Prostate gland (tissue), 2 donors: ENCODE measurements around the gene AOPEP. TPM values are rescaled to one million over a fixed set of nuclear protein-coding genes. Genes with fewer than 3 reads are reported as not detected.
"Not testable (repeated sequence)": the region's sequence is repeated elsewhere in the genome, so short reads cannot be mapped to it uniquely, and the experiment has no call there.

Source experiments
- DNase-seq: peaks from one replicate; pipeline ENCODE4 v3.0.0-alpha.2; 2019; ENCODE audit warnings: low spot score
- H3K27ac ChIP-seq, 2 donors: fragments of 200-600 bp; sonication (generic); 2 replicates each; pipeline ENCODE4 v1.5.1; 2017 to 2019
- H3K27me3 ChIP-seq: fragments of 200-600 bp; sonication (generic); replicated peaks from 2 replicates; pipeline ENCODE4 v1.5.1; 2019; ENCODE audit not compliant: insufficient read depth
- H3K36me3 ChIP-seq, 2 donors: fragments of 200-600 bp; sonication (generic); 1 replicate in 1 of 2; 2 replicates in 1 of 2; pipeline versions ENCODE4 v1.5.1 to v1.8.1; 2017 to 2019
- H3K4me1 ChIP-seq: fragments of 200-600 bp; sonication (generic); replicated peaks from 2 replicates; pipeline ENCODE4 v1.5.1; 2019
- H3K4me3 ChIP-seq, 2 donors: fragments of 200-600 bp; sonication (generic); 2 replicates each; pipeline ENCODE4 v1.5.1; 2017 to 2019
- H3K9me3 ChIP-seq: fragments of 200-600 bp; sonication (generic); 2 replicates; pipeline ENCODE4 v1.5.1; 2017
- POLR2A ChIP-seq: fragments of 450-650 bp; IDR thresholded peaks from one replicate; pipeline ENCODE4 v1.6.1; 2016; ENCODE audit warnings: antibody characterized with exemption, mild to moderate bottlenecking
- POLR2AphosphoS5 ChIP-seq: sonication (generic); formaldehyde crosslinking; IDR thresholded peaks from one replicate; pipeline ENCODE4 v1.6.1; 2017; ENCODE audit warnings: antibody characterized with exemption
- WGBS: methylation state at CpG from one replicate; pipeline ENCODE4 v1.1.5; 2018; 5-methylcytosine and 5-hydroxymethylcytosine counted together
- intact Hi-C: fragments of 100-400 bp; cut with DNase I; formaldehyde crosslinking; loops from one replicate; pipeline ENCODE4 v1.14.2; 2022
- total RNA-seq, 2 donors: library from RNA; depleted of rRNA; stranded (reverse); fragments of >200 nt; gene quantifications; one replicate each; pipeline ENCODE4 v1.1.0, GENCODE V29; 2016
- TF ChIP-seq, protein P1 (sequence below), 4 experiments: fragments of 200-600 bp in 2 of 4; fragments of 450-650 bp in 2 of 4; sonication (generic) in 2 of 4; IDR thresholded peaks; 1 replicate in 3 of 4; 2 replicates in 1 of 4; pipeline ENCODE4 v1.5.1; 2016 to 2019; ENCODE audit warnings: antibody characterized with exemption in 4 of 4, mild to moderate bottlenecking in 2 of 4, moderate library complexity in 2 of 4

The AOPEP gene
- total RNA-seq, 2 donors from 2014 or later = 107 to 188 TPM

DNA sequence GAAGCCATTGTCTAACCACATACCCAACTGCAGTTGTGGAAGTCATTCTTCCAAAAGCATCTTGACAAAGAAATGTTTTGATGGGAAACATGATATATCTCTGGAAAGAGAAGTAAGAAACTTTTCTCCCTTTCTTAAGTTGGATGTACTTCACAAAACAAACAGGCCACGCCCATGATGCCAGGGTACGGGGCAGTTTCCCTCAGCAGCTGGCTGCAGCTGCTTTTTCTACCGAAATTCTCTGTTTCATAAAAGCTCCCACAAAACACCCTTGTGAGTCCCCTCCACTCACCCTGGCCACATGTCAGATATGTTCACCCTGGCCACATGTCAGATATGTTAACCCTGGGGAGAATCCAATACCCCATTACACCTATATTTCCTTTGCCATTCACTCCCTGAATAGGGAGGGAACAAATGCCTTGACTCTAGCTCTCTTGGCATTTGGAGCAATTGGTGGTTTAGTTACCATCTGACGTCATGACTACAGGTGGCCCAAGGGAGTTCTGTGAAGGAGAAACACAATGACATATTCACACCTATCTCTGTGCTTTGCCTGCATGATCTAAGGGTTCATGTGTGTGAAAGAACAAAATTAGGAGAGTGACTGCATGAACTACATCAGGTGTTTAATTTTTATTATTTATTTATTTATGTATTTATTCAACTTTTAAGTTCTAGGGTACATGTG lies 103.0 kb downstream of the AOPEP start:
- Histone ChIP-seq H3K36me3 (no peaks in the 10 kb centered on the region), H3K27me3 (no peaks in the 10 kb centered on the region), H3K9me3 (no peaks in the 10 kb centered on the region), H3K27ac (no peak overlapping the region), H3K4me1 (peaks cover 8% of the 10 kb centered on the region), H3K4me3 (no peak overlapping the region)
- intact Hi-C loops = loop anchor here (5.0 kb wide), 3 partner anchors 38 to 168 kb away; no protein-coding TSS in a partner anchor
- TF ChIP-seq, protein P1, sequence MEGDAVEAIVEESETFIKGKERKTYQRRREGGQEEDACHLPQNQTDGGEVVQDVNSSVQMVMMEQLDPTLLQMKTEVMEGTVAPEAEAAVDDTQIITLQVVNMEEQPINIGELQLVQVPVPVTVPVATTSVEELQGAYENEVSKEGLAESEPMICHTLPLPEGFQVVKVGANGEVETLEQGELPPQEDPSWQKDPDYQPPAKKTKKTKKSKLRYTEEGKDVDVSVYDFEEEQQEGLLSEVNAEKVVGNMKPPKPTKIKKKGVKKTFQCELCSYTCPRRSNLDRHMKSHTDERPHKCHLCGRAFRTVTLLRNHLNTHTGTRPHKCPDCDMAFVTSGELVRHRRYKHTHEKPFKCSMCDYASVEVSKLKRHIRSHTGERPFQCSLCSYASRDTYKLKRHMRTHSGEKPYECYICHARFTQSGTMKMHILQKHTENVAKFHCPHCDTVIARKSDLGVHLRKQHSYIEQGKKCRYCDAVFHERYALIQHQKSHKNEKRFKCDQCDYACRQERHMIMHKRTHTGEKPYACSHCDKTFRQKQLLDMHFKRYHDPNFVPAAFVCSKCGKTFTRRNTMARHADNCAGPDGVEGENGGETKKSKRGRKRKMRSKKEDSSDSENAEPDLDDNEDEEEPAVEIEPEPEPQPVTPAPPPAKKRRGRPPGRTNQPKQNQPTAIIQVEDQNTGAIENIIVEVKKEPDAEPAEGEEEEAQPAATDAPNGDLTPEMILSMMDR (IDR thresholded peaks at IDR 0.05) = no peak
- TF ChIP-seq POLR2A (no peak), POLR2AphosphoS5 (no peak)
- WGBS = 50% methylated on average over 4 of the region's 4 CpGs
- no peak for DNase-seq

DNA sequence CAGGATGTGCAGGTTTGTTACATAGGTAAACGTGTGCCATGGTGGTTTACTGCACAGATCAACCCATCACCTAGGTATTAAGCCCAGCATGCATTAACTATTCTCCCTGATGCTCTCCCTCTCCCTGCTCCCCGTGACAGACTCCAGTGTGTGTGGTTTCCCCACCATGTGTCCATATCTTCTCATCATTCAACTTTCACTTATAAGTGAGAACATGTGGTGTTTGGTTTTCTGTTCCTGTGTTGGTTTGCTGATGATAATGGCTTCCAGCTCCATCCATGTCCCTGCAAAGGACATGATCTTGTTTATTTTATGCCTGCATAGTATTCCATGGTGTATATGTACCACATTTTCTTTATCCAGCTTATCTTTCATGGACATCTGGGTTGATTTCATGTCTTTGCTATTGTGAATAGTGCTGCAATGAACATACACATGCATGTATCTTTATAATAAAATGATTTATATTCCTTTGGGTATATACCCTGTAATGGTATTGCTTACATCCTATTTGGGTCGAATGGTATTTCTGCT lies 103.6 kb downstream of the AOPEP start:
- H3K4me3 ChIP-seq, DNase-seq, H3K4me1 ChIP-seq, H3K36me3 ChIP-seq, H3K27ac ChIP-seq, intact Hi-C loops, H3K27me3 ChIP-seq, H3K9me3 ChIP-seq: not testable (repeated sequence)
- WGBS = 61% methylated on average over 3 of the region's 3 CpGs

DNA sequence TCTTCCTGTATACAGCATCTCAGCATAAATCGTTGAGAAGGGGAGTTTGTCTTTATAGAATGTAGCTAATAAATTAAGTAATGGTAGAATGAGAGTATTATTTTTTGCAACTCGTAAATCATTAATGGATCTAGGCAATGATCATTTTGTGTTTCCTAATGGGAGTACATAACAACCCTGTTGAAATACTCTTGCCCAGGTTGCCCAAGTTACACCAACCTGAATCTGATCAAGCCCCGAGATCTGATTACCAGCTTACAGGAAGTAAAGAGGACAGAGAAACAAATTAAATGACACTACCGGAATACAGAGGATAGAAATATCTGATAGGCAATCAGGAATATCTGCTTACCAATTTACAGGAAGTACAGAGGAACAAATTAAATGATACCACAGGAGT lies 107.3 kb downstream of the AOPEP start:
- 85% methylated on average over 4 of the region's 4 CpGs for WGBS
- intact Hi-C loops = no loop called here

DNA sequence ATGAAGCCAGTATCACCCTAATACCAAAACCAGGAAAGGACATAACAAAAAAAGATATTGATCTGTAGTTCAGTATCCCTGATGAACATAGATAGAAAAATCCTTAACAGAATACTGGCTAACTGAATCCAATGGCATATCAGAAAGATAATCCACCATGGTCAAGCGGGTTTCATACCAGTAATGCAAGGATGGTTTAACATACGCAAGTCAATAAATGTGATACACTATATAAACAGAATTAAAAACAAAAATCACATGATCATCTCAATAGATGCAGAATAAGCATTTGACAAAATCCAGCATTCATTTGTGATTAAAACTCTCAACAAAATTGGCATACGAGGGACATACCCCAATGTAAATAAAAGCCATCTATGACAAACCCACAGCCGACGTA lies 110.9 kb downstream of the AOPEP start:
- Histone ChIP-seq H3K4me1 (no peaks in the 10 kb centered on the region), H3K36me3 (no peaks in the 10 kb centered on the region), H3K27me3 (no peaks in the 10 kb centered on the region), H3K27ac (no peak overlapping the region), H3K4me3 (no peak overlapping the region), H3K9me3 (no peaks in the 10 kb centered on the region)
- DNase-seq = no peak
- intact Hi-C loops = no loop called here
- 78% methylated on average over 5 of the region's 5 CpGs for WGBS
- TF ChIP-seq POLR2AphosphoS5 (no peak), POLR2A (no peak)
- TF ChIP-seq, protein P1 (IDR thresholded peaks at IDR 0.05) = no peak

More for the DNA sequence above, 107.3 kb downstream of the AOPEP start:
- Histone ChIP-seq H3K27ac (no peak overlapping the region), H3K4me3 (no peak overlapping the region), H3K4me1 (no peaks in the 10 kb centered on the region), H3K9me3 (no peaks in the 10 kb centered on the region), H3K36me3 (no peaks in the 10 kb centered on the region), H3K27me3 (no peaks in the 10 kb centered on the region)
- TF ChIP-seq, protein P1 (IDR thresholded peaks at IDR 0.05) = no peak
- TF ChIP-seq POLR2A (no peak), POLR2AphosphoS5 (no peak)
- DNase-seq = no peak

DNA sequence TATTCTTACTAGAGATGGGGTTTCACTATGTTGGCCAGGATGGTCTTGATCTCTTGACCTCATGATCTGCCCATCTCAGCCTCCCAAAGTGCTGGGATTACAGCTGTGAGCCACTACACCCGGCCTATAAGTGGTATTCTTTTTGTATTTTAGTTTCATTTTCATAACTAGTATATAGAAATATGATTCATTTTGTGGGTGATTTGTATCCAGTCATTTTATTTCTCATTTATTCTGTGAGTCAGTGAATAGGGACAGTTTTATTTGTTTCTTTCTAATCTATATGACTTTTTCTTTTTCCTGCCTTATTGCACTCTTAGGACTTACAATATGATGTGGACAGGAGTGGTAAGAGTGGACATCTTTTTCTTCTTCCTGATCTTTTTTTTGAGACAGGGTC lies 112.9 kb downstream of the AOPEP start:
- Histone ChIP-seq H3K9me3 (no peaks in the 10 kb centered on the region), H3K27me3 (no peaks in the 10 kb centered on the region), H3K36me3 (no peaks in the 10 kb centered on the region), H3K4me1 (no peaks in the 10 kb centered on the region), H3K27ac (no peak overlapping the region), H3K4me3 (no peak overlapping the region)
- no peak for DNase-seq
- intact Hi-C loops = no loop called here
- 100% methylated on average over 1 of the region's 1 CpG for WGBS
- TF ChIP-seq POLR2AphosphoS5 (no peak), POLR2A (no peak)
- TF ChIP-seq, protein P1 (IDR thresholded peaks at IDR 0.05) = no peak
